NT2/D1 (cell line): ENCODE data around the gene NOP56.

ENCODE experiments used
- SUZ12 ChIP-seq: IDR thresholded peaks from 2 replicates; pipeline ENCODE4 v1.6.1; 2011; ENCODE audit not compliant: insufficient read length, insufficient read depth; ENCODE audit errors: extremely low read depth
- YY1 ChIP-seq: IDR thresholded peaks from 2 replicates; pipeline ENCODE4 v1.6.1; 2011; ENCODE audit not compliant: insufficient read length, insufficient read depth
- ZNF274 ChIP-seq: IDR thresholded peaks from 2 replicates; pipeline ENCODE4 v1.6.1; 2011; ENCODE audit warnings: mild to moderate bottlenecking, low read depth, low read length

- TF ChIP-seq YY1 (no peak), SUZ12 (no peak), ZNF274 (no peak)
Observed at GRCh38 chr20:2654831-2655230, 2.4 kb downstream of the NOP56 start.
